Medulla oblongata (tissue), 1 donor: ENCODE data around the gene ALX3.

Experiments used
- DNase-seq: peaks from one replicate; pipeline ENCODE4 v3.0.0-alpha.2; 2015; ENCODE audit errors: extremely low spot score

ALX3 gene

GRCh38 chr1:110065841-110066240, 4.6 kb downstream of the ALX3 start:
- no peak for DNase-seq

GRCh38 chr1:110064576-110065337, 5.7 kb downstream of the ALX3 start:
- DNase-seq = no peak

- no peak for DNase-seq
These were observed 6.7 kb downstream of the ALX3 start for GRCh38 chr1:110063781-110064180.

DNA sequence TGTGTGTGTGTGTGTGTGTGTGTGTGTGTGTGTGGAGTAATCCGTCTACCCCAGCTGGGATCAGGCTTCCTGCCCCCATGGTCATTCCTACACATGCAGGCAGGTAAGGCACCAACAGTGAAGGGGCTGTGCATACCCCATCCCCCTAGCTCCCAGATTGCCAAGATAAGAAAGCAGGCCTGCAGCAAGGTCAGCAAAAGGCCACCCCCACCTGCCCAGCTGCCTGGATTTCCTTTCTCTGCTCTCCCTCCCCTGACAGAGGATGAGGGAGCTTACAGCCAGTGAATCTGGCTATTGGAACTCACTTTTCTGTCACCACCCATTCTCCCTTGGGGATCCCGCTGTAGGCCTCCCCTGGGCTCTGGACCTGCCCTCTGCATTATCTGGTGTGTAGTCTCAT, 7.9 kb downstream of the ALX3 start:
- DNase-seq = no peak

- no peak for DNase-seq
These were observed 9.1 kb downstream of the ALX3 start for GRCh38 chr1:110061341-110061740.

- DNase-seq = no peak
These were observed 9.8 kb downstream of the ALX3 start for GRCh38 chr1:110060662-110061060.

- DNase-seq = no peak
These were observed 10.3 kb downstream of the ALX3 start for GRCh38 chr1:110060034-110060661.

GRCh38 chr1:110059133-110059863, 11.2 kb downstream of the ALX3 start:
- DNase-seq = no peak

GRCh38 chr1:110058591-110058990, 11.9 kb downstream of the ALX3 start:
- no peak for DNase-seq

DNA sequence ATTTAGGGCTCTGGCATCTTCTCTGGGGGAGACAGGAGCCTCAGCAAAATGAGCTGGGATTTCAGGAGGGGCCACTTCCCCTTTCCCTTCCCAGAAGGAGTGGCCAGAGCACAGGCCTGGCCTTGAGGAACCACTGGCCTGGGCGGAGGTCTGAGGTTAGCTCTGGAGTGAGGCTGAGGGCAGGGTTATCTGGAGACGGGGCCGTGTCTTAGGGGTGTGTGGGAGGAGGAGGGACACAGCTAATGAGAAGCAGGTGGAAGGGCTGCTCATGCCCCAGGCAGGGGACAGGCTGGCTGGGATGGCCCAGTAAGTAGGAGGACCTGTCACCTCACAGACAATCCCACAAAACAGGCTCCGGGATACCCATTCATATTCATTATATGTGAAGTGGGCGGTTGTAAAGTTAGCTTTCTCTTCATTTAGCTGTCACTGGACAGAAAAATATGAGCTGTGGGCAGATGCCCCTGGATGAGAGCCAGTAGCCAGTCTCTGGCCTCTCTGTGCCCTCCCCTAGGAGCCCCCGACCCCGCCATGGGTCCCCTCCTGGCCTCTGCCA, 12.4 kb downstream of the ALX3 start:
- no peak for DNase-seq

DNA sequence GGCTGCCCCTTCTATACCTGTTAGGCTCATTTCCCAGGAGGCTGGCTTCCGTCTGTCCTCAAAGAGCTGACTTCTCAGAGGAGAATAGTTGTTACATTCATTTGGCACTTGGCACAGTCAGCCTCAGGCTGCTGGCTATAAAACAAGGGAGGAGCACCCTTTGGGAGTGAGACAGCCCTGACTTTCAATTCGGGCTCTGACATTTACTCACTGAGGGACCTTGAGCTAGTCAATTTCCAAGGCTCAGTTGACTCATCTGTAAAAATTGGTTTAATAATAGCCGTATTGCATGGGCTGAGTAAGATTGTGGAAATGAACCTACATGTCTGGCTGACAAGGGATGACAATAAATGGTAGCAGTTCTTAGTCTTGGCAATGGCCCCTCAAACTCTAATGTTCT, 13.7 kb downstream of the ALX3 start:
- no peak for DNase-seq

- no peak for DNase-seq
These were observed 14.2 kb downstream of the ALX3 start for GRCh38 chr1:110056285-110056683.

- DNase-seq = no peak
These were observed 14.8 kb downstream of the ALX3 start for GRCh38 chr1:110055493-110056284.

DNA sequence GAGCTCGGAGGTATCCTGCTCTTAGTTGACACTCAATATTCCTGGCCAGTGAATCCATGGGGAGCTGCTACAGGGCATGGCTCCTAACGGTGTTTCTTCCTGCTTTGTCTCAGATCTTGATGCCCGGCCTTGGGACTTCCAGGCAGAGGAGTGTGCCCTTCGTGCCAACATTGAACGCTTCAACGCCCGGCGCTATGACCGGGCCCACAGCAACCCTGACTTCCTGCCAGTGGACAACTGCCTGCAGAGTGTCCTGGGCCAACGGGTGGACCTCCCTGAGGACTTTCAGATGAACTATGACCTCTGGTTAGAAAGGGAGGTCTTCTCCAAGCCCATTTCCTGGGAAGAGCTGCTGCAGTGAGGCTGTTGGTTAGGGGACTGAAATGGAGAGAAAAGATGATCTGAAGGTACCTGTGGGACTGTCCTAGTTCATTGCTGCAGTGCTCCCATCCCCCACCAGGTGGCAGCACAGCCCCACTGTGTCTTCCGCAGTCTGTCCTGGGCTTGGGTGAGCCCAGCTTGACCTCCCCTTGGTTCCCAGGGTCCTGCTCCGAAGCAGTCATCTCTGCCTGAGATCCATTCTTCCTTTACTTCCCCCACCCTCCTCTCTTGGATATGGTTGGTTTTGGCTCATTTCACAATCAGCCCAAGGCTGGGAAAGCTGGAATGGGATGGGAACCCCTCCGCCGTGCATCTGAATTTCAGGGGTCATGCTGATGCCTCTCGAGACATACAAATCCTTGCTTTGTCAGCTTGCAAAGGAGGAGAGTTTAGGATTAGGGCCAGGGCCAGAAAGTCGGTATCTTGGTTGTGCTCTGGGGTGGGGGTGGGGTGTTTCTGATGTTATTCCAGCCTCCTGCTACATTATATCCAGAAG, 16.7 kb downstream of the ALX3 start:
- peak; percentile 73 for DNase-seq

DNA sequence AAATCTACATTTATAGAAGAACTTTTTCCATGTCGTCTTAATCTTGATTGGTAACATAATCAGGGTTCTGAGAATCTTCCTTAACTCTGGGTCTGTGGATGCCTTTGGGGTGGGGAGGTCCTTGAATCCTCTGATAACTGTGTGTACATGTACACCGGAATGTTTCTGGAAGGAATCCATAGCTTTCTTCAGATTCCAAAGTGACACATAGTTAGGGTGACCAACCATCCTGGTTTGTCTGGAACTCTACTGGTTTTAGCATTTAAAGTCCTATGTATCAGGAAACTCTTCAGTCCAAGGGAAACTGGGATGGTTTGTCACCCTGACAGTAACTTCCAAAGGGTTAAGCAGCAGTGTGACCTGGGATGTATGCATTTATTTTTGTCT, 19.2 kb downstream of the ALX3 start:
- DNase-seq = no peak

DNA sequence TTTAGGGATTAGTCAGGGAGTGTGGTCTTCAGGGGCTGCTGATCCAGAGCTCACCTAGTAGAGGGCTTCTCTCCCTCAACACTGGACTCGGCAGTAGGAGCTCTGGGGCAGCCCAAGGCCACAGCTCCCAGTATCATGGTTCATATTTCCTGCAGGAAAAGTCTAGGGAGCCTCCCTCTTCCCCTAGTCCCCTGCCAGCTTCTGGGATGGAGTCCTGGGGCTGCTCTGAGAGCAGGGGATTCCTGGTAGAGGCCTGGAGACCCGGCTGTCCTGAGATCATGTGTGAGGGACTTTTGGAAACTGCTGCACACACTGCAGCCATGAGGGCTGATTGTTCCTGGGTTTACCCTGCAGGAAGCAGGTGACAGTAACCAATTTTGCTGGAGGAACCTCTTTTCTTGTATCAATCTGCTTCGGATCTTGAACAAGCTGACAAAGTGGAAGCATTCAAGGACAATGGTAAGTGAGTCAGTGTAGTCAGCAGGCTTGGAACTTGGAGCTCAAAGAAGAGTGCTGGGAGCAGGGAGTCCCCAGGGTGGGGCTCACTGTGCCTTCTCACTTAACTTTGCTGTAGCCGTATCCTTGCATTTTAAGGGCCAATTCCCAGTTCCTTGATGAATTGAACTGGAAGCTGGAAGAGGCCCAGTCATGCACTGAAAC, 19.7 kb downstream of the ALX3 start:
- DNase-seq = no peak

DNA sequence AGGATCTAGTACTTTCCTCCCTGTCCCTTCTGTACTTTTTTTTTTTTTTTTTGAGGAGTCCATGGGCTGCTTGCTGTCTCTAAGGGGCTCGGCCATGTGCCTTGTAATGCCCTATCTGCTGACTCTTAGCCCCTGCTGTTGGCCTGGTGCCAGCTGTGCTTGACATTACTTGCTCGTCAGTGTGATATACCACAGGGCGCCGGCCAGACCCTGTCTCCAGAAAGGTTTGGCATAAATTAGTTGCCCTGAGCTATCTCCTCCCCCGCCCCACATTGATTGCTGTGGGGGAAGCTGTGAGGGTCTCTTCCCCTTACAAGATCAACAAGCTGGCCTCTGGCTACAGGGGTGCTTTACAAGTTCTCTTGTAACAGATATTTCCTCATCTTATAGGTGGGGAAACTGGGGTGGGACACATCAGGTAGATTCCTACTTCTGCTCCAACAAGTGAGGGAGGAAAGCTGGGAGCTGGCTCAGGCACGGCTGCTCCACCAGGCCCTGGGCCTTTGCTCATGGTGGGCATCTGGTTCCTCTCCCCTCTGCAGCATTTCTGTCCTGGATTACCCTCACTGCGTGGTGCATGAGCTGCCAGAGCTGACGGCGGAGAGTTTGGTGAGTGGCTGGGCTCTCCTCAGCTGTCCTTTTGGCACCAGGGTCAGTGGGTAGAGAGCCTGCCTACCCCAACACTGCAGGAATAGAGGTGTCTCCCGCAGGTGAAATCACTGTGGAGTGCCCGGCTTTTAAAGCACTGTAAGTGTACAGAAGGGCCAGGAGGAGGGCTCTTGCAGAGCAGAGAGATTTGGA, 20.5 kb downstream of the ALX3 start:
- no peak for DNase-seq

DNA sequence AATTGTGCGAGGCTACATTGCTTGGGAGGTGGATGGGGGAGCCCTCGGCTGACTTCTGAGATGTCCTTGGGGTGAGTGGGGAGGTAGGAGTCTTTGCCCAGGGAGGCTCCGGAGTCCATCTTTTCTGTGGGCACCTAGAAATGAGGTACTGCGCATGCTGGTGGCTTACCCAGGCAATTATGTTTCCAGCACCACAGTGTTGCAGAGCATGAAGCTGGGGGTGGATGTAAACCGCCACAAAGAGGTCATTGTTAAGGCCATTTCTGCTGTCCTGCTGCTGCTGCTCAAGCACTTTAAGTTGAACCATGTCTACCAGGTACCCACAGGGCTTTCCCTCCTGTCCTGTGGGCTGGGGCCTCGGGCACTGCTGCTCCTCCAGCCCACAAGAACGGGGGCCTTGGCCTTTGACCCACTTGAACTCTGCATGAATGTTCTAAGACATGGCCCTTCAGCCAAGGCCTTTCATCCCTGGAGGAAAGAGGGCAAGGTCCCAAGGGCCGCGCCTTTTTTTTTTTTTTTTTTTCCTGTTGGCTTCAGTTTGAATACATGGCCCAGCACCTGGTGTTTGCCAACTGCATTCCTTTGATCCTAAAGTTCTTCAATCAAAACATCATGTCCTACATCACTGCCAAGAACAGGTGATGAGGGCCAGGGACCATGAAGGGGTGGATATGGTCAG, 21.4 kb downstream of the ALX3 start:
- DNase-seq = peak; percentile 63

DNA sequence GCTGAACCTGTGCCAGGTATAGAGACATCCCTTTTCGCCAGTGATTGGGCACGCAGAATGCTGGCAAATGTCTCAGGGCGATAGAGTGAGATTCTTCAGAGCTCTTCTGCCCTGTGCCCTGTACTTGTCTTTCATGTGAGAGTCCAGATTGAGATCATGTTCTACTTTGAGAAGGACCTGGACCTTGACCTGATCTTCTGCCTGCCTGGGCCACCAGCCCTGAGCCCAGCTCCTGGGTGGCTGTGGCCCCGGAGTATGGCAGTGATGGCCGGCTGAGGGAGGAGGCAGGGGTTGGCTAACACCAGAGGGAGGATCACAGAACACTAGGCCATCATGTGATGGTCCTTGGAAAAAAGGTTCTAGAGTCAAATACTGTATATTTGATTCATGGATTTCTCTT, 22.2 kb downstream of the ALX3 start:
- no peak for DNase-seq
